Stimulated activated CD8-positive, alpha-beta memory T cell treated with anti-CD3 and anti-CD28 coated beads, Interleukin-4, amount 100 ng/mL, for 24 hours (primary cell): ENCODE measurements around the gene CDH4.

Source experiments
- DNase-seq: peaks from one replicate; pipeline ENCODE4 v3.0.0-alpha.2; 2020; ENCODE audit warnings: low read depth

Gene CDH4

GRCh38 chr20:61655591-61655990 is 403.5 kb downstream of the CDH4 start:
- no peak for DNase-seq

DNA sequence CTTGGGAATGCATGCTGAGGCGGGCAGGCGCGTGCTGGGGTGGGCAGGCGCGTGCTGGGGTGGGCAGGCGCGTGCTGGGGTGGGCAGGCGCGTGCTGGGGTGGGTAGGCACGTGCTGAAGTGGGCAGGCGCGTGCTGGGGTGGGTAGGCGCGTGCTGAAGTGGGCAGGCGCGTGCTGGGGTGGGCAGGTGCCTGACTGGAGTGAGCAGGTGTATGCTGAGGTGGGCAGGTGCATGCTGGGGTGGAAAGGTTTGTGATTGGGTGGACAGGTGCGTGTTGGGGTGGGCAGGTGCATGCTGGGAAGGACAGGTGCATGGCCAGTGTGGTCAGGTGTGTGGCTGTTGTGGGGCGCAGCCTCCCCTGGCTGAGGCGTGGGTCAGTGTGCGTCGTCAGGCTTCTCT is 404.1 kb downstream of the CDH4 start:
- no peak for DNase-seq

- no peak for DNase-seq
Observed at GRCh38 chr20:61657721-61658377, 405.8 kb downstream of the CDH4 start.

- DNase-seq: no peak
Observed at GRCh38 chr20:61658563-61658962, 406.5 kb downstream of the CDH4 start.

- no peak for DNase-seq
Observed at GRCh38 chr20:61659246-61659993, 407.4 kb downstream of the CDH4 start.

GRCh38 chr20:61659994-61660346 is 407.9 kb downstream of the CDH4 start:
- DNase-seq: no peak

DNA sequence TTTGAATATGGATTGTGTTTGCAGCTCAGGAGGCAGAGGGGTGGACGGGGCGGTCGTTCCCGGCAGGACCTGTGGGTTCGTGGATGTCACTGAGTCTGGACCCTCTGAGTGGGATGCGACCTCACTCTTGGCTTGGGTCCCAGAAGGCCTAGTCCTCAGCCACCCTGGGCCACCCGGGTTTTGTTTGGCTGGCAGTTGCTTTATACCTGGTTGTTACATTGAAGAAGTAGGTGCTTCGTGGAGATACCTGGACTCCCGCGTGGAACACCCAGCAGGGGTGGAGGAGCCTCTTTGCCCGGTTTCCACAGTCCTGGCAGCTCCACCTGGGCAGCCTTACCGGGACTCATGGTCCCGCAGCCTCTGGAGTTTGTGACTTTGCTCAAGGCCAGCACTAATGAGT is 408.5 kb downstream of the CDH4 start:
- DNase-seq: no peak

- no peak for DNase-seq
Observed at GRCh38 chr20:61661025-61661424, 409.0 kb downstream of the CDH4 start.

DNA sequence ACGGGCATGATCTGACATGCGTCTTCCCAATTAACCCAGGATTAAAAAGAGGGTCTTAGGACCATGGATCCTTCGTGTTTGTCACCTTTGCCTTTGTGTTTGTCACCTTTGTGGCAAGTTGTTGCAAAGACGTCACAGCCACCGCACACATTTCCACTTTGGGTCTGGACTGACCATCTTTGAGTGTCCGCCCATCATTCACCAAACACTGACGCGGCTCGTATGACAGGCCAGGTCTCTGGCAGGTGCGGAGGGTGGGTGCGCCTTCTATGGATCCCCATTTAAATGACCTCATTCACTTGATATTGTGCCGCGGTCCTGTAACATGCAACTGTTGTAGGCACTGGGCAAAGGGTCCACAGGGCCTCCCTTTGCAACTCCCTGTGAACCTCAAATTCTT is 409.5 kb downstream of the CDH4 start:
- no peak for DNase-seq

GRCh38 chr20:61662226-61662967 is 410.3 kb downstream of the CDH4 start:
- DNase-seq: no peak

DNA sequence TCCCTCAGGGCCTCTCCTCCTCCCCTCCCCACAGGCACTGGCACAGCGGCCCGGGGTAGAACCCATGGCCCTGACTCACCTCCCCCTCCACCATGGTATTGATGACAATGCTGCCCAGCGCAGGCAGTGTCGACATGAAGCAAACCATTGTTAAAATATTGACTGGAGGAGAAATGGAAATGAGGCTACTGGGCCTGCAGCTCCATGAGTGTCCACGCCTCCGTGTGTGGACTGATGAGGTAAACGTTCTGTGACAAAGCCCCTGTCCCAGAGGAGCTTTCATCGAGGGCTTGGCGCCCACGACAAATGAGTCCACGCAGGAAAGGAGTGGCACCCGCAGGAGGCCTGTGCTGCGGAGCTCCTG is 410.9 kb downstream of the CDH4 start:
- no peak for DNase-seq

DNA sequence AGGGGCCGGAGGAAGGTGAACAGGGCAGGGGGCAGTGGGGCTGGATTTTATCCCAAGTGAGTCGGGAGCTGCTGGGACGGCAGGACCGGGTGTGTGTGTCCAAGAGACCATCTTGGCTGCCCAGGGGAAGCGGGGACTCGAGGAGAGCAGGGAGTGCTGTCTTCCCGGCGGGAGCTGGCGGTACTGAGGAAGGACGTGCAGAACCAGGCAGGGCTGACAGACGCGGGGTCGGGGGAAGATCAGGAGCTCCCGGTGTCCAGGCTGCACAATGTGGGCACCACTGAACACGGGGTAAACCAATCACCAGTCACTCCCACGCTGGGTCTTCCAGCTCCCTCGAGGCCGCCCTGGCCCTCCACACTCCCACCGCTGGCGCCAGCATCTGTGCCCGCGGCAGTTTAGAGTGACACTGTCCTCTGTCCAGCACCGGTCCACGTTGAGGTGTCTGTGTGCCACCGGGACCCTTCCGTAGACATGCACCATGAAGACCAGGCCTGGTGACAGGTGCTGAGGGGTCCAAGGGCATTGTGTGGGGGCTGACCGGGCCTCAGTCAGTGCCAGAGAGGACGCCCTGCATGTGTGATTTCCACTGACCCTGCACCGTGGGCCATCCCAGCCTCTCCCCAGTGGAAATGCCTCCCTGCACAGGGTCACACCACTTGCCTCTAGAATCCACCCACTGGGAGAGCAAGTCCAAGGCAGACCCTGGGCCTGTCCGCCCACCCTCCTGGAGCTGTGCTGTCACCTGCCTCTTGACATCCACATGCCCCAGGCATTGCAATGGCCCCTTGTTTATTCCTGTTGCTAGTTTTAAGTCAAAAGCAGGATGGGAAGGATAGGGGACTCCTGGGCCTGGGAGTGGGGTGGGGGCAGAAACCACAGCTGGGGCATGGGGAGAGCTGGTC is 411.7 kb downstream of the CDH4 start:
- no peak for DNase-seq

DNA sequence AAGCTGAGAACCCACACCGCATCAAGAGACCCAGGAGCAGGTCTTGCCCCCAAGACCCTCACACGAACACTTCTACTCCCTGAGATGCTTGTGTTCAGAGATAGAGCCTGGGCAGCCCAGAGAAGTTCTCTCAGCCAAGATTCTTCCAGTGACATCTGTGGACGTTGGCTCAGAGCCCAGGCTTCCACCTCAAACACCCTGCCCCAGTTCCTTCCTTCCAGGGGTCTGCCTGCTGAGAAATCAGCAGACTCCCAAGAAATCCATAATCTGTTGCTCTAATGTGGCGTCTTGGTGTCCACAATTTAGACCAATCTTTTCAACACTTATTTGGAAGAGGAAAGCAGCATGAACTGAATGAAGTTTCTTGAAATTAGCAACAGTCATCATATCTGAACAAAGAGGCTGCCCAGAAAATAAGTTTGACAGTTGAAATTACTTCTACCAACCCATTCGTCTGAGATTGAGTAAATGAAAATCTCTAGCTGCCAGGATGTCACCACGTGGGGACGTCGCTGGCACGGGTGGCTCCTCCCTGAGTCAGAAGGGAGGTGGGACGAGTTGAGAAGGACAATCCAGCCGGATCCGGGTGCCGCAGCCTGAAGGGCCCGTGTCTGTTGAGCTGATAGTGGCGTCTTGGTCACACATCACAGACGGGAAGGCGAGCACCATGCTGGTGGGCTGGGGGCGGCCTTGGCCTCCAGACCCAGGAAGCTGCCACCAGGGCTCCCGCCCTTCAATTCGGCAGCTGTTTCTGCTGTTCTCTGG is 412.7 kb downstream of the CDH4 start:
- DNase-seq: no peak

- no peak for DNase-seq
Observed at GRCh38 chr20:61665528-61666470, 413.7 kb downstream of the CDH4 start.

DNA sequence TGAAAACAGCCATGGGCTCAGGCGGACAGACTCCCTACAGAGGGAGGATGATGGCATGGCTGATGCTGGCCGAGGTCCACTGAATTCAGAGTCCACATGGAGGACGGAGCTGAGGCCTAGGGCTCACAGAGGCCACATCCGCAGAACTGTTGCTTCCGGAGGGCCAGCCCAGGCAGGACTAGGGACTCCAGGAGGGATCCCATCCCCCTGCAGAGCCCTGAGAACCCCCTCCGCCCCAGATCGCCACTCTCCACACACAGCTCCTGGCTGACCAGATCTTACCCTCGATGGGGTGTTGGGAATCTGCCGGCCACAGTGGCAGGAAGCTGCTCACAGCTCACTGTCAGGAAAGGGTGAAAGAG is 414.4 kb downstream of the CDH4 start:
- DNase-seq: no peak

DNA sequence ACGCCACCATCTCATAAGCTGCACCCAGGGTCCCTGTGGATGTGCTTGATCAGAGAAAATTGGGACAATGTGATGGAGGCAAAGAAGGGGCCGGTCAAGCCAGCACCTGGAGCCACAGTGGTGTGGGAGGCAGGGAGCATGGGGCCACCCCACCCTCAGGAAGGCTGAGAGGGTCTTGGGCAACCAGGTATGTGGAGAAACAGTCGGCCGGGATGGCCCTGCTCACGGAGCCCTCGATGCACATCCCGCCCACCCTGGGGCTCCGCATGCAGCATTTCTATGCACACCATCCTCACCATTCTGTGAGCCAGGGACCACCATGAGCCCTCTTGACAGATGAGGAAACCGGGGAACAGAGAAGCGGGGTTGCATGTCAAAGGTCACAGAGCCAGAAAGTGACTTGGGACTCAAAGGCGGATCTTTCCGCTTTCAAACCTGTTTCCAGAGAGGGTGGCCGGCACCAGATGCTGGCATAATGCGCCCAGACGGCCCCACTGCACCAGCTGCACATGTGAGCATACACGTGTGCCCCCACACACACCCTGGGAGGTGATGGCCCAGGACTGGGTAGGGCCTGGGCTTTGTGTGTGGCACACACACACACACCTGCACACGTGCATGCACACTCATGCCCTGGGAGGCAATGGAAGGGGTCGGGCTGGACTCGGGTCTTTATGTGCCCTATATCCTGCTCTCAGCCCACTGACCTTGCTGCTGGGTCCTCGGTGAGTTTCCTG is 415.2 kb downstream of the CDH4 start:
- DNase-seq: no peak

DNA sequence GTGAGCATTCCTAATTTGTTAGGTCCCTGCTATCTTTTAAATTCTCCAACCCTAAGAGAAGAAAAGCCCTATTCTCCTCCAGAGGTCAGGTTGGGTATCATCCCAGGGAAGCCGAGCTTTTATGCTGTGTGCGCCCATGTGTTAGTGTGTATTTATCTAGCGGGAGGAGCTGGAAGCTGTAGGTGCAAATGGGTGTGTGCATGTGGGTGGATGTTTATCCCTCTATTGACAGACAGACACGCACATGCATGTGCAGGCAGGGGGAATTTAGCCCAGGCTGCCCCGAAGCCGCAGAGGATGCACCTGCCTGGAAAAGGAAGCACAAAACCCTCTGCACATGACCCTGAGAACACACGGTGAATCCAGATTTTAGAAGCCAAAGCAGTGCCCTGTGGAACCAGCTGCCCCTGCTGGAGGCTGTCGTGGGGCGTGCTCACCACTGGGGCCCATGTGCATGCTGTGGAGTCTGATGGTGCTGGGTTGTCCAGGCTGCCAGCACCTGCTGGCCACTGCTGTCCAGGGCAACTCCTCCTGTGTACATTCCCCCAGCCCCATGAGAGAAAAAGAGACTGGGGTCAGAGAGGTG is 416.1 kb downstream of the CDH4 start:
- no peak for DNase-seq

GRCh38 chr20:61668771-61669503 is 416.9 kb downstream of the CDH4 start:
- no peak for DNase-seq

DNA sequence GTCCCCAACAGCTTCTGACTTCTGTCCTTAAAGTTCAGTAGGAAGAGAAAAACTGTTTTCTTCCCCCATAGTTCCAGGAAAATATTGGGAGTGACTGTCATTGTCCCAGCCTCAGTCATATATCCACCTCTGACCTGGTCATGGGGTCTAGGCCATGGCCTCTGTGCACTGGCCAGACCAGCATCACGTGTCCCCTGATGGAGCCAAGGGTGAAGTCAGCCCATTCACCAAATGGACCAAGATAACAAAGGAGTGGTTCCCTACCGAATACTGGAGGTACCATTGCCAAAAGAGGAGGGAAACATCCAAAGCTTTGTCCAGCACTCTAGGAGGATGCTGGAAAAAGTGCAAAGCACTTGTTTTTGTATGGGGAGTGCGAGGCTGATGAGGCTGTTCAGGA is 418.2 kb downstream of the CDH4 start:
- DNase-seq: no peak
